ENCODE data around the gene SLC7A4. TPM values are rescaled to one million over a fixed set of nuclear protein-coding genes. Genes with fewer than 3 reads are reported as not detected.
"Not testable (repeated sequence)": the region's sequence is repeated elsewhere in the genome, so short reads cannot be mapped to it uniquely, and the experiment has no call there.

The SLC7A4 gene
- total RNA-seq, 2 donors from 2014 or later: 4.0 to 4.9 TPM

DNA sequence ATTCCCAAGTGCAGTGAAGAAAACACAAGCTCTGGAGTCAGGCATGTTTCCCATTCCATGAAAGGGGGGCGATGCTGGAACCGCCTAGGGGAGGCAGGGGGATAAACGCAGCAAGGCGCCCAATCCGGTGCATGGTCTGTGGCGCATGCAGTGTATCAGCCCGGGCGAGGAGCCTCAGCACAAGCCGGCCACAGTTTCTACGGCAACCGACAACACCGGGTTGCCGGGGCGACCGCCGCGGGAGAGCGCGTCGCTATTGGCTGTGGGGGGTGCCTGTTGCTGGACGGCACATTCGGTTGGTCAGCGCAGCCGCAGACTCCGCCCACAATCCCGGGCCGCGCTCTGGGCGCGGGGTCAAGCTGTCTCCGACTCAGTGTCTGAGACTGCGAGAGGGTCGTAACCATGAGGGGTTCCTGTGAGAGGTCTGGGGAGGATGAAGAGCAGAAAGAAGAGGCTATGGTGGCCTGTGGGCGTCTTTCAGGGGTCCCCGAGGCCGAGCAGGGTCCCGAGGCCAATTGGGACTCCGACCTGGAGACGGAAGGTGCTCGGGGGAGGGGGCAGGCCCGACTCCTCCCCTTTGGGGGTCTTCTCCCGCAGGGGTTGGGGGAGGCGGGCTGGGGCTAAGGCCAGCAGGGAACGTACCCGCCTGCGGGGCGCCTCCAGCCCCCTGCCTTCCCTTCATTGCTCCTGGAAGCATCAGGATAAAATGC lies 13.4 kb upstream of the SLC7A4 start, which contains the start of gene LRRC74B:
Gene LRRC74B, plus strand, starts transcription at position 362 of the 710 bp plus-strand sequence. Its CDS starts 41 bp downstream, at position 403.
- intact Hi-C loops (cut with DNase I, micrococcal nuclease): no loop called here
- ATAC-seq (peak; percentile 94), DNase-seq (peak; percentile 86 to 88)

DNA sequence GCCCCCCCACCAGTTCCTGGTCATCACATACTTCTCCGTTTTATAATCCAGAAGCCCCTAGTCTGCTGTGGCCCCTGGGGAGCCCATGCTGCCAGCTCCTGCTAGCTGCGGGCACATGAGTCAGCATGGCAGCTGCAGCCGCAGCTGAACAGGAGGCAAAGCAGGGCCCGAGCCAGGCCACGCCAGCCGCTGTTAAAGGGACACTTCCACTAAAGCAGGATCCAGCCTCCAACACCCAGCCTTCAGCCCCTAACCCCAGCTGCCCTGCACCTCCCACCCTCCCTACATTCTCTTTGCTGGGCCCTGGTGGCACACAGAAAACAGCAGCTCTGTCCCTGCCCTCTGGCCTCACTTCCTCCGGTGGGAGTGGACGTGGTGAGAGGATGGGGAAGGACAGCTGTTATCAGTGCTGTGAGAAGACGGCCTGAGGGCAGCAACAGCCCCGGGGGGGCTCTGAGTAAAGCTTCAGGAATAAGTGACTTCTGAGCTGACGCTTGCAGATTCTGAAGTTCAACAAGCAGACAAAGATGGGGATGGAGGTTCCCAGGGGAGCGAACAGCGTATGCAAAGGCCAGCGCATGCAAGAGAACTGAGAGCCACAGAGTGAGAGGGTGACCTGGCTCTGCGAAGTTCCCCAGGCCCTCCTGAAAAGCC lies 12.7 kb upstream of the SLC7A4 start:
- DNase-seq: no peak
- intact Hi-C loops (cut with DNase I, micrococcal nuclease): no loop called here

DNA sequence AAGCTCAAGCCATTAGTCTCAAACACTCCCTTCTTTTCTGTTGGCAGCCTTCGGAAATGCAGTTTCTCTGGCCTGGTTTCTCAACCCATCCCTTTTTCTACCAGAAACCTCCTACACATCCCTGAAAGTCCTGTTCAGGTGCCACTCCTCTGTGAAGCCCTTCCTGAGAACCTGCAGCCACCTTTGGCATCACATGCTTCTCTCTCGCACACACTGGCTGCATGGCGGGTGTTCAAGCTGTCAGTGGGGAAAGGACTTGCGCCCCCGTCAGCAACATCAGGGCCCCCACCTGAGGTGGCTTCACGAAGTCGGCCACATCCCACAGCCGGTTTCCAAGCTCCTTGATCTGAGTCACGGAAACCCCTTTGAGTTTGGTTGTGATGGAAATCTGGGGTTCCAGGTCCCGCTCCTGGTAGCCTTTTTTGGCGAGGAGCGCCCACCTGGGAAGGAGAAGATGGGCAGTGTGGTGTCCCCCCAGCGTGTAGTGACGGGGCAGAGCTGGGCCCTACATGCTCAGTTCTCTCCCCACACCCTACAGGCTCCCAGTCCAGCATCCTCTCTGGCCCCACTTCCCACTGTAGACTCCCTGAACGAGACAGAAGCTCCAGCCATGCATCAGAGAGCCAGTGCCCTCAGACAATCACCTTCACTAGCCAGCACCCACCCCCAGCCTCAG lies 11.6 kb upstream of the SLC7A4 start:
- DNase-seq (no peak), ATAC-seq (no peak)
- intact Hi-C loops (cut with DNase I, micrococcal nuclease): no loop called here

More for the DNA sequence above, 12.7 kb upstream of the SLC7A4 start:
- peak; percentile 28 for ATAC-seq

DNA sequence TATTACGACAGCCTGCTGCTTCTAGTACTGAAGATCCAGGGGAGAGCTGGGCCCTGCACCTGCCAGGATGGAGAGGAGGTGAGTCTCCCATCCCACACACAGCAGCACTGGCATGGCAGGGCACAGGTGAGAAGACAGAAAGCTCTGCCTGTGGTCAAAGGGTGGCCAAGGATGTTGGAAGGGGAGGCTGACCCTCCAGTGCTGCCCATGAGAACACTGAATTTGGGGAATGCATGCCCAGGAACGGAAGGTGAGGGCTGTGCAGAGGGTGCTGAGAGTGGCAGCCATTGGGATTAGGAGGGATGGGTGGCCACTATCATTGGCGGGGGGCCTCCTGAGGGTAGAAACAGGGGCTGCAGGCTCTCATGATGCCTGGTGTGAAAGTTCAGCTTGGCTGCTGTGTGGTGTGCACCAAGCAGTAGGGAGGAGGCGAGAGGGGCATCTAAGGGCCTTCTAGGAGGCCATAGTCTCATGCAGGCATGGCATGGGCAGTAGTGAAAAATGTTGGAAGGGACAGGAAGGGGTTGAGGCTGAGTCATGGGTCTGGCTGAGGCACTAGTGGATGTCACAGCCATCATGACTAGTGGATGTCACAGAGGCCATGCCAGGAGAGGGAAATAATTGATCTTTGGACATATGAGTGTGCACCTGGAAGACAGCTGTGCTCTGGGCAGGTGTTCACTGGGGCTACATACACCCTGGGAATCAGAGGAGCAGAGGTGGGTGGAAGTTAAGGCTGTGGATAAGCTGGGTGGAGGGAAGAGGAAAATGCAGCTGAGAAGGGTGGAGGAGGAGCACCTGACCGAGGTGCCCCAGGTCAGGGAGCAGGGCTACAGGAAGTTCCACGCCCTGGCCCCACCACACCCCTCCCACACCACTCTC lies 10.9 kb upstream of the SLC7A4 start:
- peak; percentile 35 to 48 for DNase-seq
- ATAC-seq: peak; percentile 76
- intact Hi-C loops (cut with DNase I, micrococcal nuclease): no loop called here

DNA sequence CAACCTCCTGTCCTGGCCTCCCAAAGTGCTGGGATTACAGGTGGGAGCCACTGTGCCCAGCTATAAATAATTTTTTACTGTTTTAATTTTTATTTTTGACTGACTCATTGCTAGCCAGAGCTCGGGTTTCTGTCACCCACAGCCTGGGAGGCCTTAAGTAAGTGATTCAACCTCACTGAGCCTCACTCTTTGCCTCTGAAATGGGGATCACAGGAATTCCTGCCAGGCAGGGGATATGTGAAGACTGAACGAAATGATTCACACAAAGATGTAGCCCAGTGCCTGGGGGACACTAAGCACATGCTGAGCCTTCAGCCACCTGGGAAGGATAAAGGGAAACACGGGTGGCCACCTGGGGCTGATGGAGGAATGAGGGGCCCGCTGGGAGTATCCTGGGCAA lies 9.6 kb upstream of the SLC7A4 start:
- no peak for DNase-seq
- intact Hi-C loops (cut with DNase I, micrococcal nuclease): no loop called here

DNA sequence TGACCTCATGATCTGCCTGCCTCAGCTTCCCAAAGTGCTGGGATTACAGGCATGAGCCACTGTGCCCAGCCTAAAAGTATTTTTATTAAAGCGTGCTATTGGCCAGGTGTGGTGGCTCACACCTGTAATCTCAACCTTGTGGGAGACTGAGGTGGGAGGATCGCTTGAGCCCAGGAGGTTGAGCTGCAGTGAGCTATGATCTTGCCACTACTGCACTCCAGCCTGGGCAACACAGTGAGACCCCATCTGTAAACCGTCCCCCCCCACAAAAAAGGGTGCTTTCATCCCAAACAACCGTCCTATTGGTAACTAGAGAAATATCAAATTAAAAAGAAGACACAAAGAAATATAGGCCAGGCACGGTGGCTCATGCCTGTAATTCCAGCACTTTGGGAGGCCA lies 6.8 kb upstream of the SLC7A4 start:
- DNase-seq; intact Hi-C loops (cut with DNase I, micrococcal nuclease); ATAC-seq: not testable (repeated sequence)

More for the DNA sequence above, 9.6 kb upstream of the SLC7A4 start:
- ATAC-seq: no peak

DNA sequence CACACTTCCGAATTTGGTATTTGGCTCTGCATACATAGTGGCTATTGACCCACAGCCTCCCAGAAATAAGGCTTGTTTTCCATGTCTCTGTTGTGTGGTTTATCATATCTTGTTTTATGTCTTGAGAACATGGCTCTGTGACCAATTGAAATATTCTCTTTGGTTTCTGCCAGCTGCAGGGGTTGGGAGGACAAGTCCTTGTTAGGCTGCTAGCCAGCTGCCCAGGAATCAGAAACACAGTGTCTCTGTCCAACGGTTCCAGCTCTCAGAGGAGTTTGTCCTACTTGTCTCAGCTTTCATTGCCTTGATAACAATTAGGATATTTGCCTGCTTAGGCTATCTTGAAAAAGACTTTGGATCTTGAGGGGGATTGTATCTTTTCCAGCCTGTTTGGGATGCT lies 6.0 kb upstream of the SLC7A4 start:
- intact Hi-C loops (cut with DNase I, micrococcal nuclease): no loop called here
- no peak for DNase-seq
- ATAC-seq: no peak

DNA sequence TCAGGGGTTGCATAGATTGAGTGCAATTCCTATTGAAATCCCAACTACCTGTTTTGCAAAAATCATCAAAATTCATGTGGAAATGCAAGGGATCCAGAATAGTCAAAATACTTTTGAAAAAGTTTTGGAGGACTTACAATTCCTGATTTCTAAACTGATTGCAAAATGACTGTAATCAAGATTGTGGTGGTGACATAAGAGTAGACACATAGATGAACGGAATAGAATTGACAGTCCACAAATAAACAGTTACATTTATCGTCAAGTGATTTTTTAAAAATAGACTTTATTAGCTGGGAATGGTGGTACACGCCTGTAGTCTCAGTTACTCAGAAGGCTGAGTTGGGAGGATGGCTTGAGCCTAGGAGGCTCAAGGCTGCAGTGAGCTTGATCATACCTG lies 2.6 kb upstream of the SLC7A4 start:
- intact Hi-C loops (cut with DNase I, micrococcal nuclease): no loop called here
- DNase-seq (no peak), ATAC-seq (no peak)

DNA sequence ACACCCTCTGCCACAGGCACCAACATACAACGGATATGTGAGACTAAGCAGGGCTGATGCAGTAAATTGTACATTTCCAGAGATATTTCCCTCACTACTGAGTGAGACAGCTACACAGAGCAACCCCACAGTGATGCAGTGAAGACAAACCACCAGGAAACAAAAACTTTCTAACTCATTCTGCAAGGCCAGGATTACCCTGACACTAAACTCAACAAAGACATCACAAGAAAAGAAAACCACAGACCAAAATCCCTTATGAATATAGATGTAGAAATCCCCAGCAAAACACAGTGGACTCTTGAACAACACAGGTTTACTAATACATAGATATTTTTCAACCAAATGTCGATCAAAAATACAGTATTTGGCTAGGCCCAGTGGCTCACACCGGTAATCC lies 1.5 kb upstream of the SLC7A4 start:
- ATAC-seq (no peak), DNase-seq (no peak)
- intact Hi-C loops (cut with DNase I, micrococcal nuclease): no loop called here

DNA sequence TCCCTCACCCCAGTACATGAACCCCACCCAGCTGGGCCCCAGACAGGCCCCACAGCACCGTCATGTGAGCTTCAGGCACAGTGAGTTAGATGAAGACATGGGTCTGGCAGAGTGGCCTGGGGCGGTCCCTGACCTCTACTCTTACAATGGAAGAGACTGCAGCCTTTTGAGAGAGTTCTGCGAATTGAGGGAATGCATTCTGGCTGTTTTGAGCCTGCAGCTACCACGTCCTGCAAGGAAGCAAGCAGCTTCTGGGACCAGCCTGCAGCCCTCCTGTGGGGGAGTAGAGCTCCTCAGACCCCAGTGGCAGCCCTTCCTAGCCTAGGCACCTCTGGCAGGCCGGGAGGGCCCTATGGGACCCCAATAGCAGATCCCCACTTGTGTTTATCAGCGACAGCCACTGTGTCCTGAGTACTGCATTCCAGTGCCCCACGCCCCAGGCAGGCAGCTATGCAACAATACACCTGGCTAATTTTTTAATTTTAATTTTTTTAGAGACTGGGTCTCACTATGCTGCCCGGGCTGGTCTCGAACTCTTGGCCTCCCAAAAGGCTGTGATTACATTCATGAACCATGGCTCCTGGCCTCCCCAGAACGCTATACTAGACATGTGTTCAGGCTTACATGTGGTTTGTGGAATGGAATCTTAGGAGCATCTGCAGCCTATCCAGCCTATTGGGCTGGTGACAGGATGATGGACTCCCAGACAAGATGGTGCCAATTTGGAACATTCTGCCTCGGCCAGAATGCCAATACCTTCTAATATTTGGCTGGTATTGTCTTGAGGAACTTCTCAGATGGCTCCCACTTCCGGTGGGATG lies 717 bp upstream of the SLC7A4 start:
- no peak for DNase-seq
- intact Hi-C loops (cut with DNase I, micrococcal nuclease): no loop called here
- no peak for ATAC-seq

DNA sequence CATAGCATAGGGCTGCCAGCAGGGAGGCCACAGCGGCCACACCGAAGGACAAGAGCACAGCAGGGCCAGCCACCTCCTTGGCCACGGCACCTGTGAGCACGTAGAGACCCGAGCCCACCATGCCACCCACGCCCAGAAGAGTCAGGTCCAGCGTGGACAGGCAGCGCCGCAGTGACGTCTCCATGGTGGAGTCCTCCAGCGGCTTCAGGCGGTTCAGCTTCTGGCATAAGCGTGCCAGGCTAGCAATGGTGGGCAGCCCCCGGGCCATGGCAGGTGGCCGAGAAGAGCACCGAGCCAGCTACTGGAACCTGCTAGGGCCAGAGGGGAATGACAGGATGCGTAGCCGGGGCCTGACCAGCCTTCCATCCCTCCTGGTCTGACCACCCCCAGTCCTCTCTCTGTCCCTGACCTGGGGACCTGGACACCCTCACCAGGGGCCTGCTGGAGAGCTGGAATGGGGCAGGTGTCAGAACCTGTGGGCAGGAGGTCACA lies 770 bp downstream of the SLC7A4 start:
- no peak for DNase-seq
- intact Hi-C loops (cut with DNase I, micrococcal nuclease): no loop called here
- ATAC-seq: no peak

DNA sequence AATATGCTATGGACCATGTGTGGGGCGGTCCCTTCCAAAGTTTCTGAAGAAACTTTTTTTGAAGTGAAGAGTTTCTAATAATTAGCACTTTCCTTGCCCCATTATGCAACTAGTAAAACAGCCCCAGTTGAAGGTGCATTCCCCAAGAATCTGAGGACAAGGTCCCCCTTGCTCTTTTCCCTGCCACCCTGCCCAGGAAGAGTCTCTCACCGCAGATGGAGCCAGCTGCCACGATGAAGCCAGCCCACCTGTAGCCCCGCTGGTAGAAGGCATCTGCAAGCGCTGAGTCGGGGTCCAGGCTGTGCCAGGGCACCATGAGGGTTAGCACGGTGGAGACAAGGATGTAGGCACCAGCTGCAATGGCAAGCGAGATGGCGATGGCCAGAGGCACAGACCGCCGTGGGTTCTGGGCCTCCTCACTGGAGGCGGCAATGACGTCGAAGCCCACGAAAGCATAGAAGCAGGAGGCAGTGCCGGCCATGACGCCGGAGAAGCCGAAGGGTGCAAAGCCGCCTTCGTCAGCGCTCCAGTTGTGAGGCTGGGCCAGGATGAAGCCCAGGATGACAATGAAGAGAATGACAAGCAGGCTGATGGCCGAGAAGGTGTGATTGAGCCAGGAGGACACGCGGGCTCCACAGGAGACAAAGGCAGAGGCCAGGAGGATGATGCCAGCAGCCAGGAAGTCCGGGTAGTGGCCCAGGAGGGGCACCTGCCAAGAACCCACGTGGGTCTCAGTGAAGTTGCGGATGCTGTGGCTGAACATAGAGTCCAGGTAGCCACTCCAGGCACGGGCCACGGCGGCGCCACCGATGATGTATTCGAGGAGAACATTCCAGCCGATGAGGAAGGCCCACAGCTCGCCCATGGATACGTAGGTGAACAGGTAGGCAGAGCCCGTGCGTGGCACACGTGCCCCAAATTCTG lies 1.5 kb downstream of the SLC7A4 start:
- intact Hi-C loops (cut with DNase I, micrococcal nuclease): no loop called here
- ATAC-seq (no peak), DNase-seq (no peak)

DNA sequence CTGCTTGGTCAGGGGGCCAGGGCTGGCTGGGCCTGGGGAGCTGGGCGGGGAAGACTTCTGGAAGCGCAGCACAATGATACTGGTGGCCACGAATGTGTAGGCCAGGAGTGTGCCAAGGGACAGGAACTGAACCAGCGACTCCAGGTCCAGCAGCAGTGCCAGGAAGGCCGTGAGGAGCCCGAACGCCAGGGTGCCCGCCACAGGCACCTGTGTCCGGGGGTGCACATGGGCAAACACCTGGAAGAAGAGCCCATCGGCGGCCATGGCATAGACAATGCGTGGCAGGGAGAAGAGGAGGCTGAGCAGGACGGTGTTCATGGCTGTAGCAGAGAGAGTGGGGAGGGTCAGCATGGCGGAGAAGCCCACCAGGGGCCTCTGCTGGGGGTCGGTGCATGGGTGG lies 2.3 kb downstream of the SLC7A4 start:
- no peak for ATAC-seq
- intact Hi-C loops (cut with DNase I, micrococcal nuclease): no loop called here
- no peak for DNase-seq

DNA sequence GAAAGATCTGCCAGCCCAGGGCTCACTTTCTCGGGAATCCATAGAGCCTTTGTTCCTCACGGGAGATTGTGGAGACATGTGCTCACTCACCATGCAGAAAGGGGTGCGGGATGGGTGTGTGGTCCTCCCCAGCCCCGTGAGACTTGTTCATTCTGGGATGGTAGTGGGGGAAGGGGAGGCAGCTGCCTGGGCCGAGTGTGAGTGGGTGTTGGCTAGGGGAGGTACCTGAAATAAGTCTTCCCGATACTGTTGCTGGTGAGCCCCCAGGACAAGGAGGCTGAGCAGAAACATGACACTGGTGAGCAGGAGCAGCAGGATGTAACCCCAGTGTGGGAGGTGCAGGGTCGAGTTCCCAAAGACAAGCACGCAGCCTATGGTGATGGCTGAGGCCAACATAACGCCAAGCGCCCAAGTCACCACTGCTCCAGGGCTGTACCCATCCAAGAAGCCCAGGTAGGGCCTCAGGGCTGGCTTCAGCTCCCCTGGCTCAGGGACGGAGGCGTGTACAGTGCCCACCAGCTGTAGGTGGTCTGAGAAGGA lies 2.8 kb downstream of the SLC7A4 start:
- no peak for DNase-seq
- intact Hi-C loops (cut with DNase I, micrococcal nuclease): no loop called here
- no peak for ATAC-seq

DNA sequence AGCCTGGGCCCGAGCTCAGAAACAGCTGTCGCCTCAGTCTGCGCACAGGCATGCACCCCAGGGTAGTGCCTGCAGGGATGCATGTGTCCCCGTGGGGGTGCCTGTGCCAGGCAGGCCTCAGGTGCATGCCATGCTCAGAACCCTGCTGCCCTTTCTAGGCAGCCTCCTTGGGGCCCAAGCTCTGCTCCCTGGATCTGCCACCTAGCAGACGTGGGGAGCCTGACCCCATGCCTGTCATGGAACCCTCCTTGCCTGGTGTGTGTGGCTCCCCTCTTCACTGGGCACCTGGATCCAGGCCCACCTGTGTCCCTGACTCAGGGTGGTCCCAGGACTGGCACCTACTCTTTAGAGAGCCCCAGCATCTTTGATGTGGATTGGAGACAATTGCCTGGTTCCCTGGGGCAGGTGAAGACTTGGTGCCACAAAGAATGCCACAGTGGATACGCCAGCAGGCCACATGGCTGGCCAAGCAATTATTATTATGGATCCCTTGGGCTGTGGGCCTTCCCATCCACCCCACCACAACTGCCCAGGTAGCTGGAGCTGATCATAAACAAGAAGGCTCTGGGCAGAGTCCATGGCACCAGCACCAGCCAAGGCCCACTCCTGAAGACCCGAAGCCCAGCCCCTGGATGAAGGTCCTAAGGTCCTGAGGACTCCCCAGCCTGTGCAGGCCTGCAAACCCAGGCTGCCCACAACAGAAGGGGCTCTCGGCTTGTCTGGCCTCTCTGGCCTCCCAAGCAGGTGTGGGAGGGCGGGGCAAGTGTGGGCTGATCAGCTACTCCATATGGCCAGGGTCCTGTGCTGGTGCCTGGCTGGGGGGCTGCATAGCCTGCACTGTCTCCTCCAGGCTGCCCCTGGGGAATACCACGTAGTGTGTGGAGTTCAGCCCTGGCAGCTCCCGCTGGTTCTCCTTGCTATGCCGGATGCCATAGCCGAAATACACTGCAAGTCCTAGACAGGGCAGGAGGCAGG lies 3.8 kb downstream of the SLC7A4 start:
- ATAC-seq: no peak
- intact Hi-C loops (cut with DNase I, micrococcal nuclease): no loop called here
- no peak for DNase-seq
